H9 (cell line): Measurements from ENCODE around the gene FLRT2. TPM values are rescaled to one million over a fixed set of nuclear protein-coding genes. Genes with fewer than 3 reads are reported as not detected.

Experiments used
- DNase-seq: peaks from one replicate; pipeline ENCODE4 v3.0.0-alpha.2; 2017
- H2AFZ ChIP-seq: one replicate; pipeline ENCODE4 v1.6.1; 2013; ENCODE audit warnings: mild to moderate bottlenecking, low read length, control low read depth, moderate library complexity
- H2AK5ac ChIP-seq: 2 replicates; pipeline ENCODE4 v1.6.1; 2013; ENCODE audit warnings: low read length, control low read depth, mixed read lengths; ENCODE audit not compliant: insufficient read length
- H2BK120ac ChIP-seq: one replicate; pipeline ENCODE4 v1.6.1; 2013; ENCODE audit warnings: low read depth, mild to moderate bottlenecking, low read length, control low read depth, inconsistent platforms; ENCODE audit not compliant: poor library complexity, severe bottlenecking
- H2BK12ac ChIP-seq: 2 replicates; pipeline ENCODE4 v1.6.1; 2013; ENCODE audit warnings: low read length, control low read depth, mixed read lengths, low read depth; ENCODE audit not compliant: insufficient read length
- H2BK15ac ChIP-seq: 2 replicates; pipeline ENCODE4 v1.6.1; 2013; ENCODE audit warnings: low read depth, low read length, control low read depth
- H2BK20ac ChIP-seq: one replicate; pipeline ENCODE4 v1.6.1; 2013; ENCODE audit warnings: low read depth, mild to moderate bottlenecking, low read length, control low read depth, inconsistent platforms; ENCODE audit not compliant: poor library complexity, severe bottlenecking
- H2BK5ac ChIP-seq: 2 replicates; pipeline ENCODE4 v1.6.1; 2013; ENCODE audit warnings: low read length, control low read depth, mixed read lengths; ENCODE audit not compliant: insufficient read length
- H3K14ac ChIP-seq: 2 replicates; pipeline ENCODE4 v1.6.1; 2013; ENCODE audit warnings: low read length, control low read depth; ENCODE audit not compliant: insufficient read depth
- H3K18ac ChIP-seq: 2 replicates; pipeline ENCODE4 v1.6.1; 2013; ENCODE audit warnings: low read depth, mild to moderate bottlenecking, mixed read lengths, low read length, control low read depth; ENCODE audit not compliant: insufficient read length
- H3K23ac ChIP-seq: 2 replicates; pipeline ENCODE4 v1.6.1; 2013; ENCODE audit warnings: low read length, control low read depth, mixed read lengths, low read depth; ENCODE audit not compliant: insufficient read length
- H3K23me2 ChIP-seq: 2 replicates; pipeline ENCODE4 v1.6.1; 2013; ENCODE audit warnings: low read depth, mild to moderate bottlenecking, mixed read lengths, low read length, control low read depth; ENCODE audit not compliant: insufficient read length, poor library complexity, severe bottlenecking
- H3K27ac ChIP-seq: 2 replicates; pipeline ENCODE4 v1.5.1; 2013; ENCODE audit warnings: low read length, control low read depth, mixed read lengths, low read depth; ENCODE audit not compliant: insufficient read length
- H3K27me3 ChIP-seq: 2 replicates; pipeline ENCODE4 v1.6.1; 2013; ENCODE audit warnings: low read length, control low read depth, inconsistent platforms; ENCODE audit not compliant: insufficient read depth
- H3K4ac ChIP-seq: 2 replicates; pipeline ENCODE4 v1.6.1; 2013; ENCODE audit warnings: low read depth, mild to moderate bottlenecking, control low read depth, inconsistent platforms, low read length, moderate library complexity
- H3K4me1 ChIP-seq: 2 replicates; pipeline ENCODE4 v1.6.1; 2013; ENCODE audit warnings: low read length, control low read depth, inconsistent platforms; ENCODE audit not compliant: insufficient read depth
- H3K4me2 ChIP-seq: 2 replicates; pipeline ENCODE4 v1.6.1; 2013; ENCODE audit warnings: low read length, control low read depth, mixed read lengths; ENCODE audit not compliant: insufficient read length, insufficient read depth
- H3K56ac ChIP-seq: 2 replicates; pipeline ENCODE4 v1.6.1; 2013; ENCODE audit warnings: low read depth, mild to moderate bottlenecking, mixed read lengths, low read length, control low read depth; ENCODE audit not compliant: insufficient read length
- H3K79me1 ChIP-seq: 2 replicates; pipeline ENCODE4 v1.6.1; 2013; ENCODE audit warnings: low read depth, mild to moderate bottlenecking, moderate library complexity, low read length, control low read depth, inconsistent platforms; ENCODE audit not compliant: insufficient read depth, poor library complexity, severe bottlenecking
- H3K79me2 ChIP-seq: 2 replicates; pipeline ENCODE4 v1.6.1; 2013; ENCODE audit warnings: low read length, control low read depth, inconsistent platforms; ENCODE audit not compliant: insufficient read depth
- H3K9ac ChIP-seq: 2 replicates; pipeline ENCODE4 v1.6.1; 2013; ENCODE audit warnings: low read length, control low read depth, mixed read lengths; ENCODE audit not compliant: insufficient read length; ENCODE audit errors: extremely low read depth
- H3K9me3 ChIP-seq: one replicate; pipeline ENCODE4 v1.6.1; 2013; ENCODE audit warnings: low read depth, low read length, inconsistent platforms; ENCODE audit not compliant: control insufficient read depth
- H3T11ph ChIP-seq: one replicate; pipeline ENCODE4 v1.6.1; 2013; ENCODE audit warnings: mild to moderate bottlenecking, low read length, control low read depth, inconsistent platforms
- H4K20me1 ChIP-seq: one replicate; pipeline ENCODE4 v1.6.1; 2013; ENCODE audit not compliant: control insufficient read depth, insufficient read length, insufficient read depth
- H4K5ac ChIP-seq: 2 replicates; pipeline ENCODE4 v1.6.1; 2013; ENCODE audit warnings: low read depth, mild to moderate bottlenecking, mixed read lengths, low read length, control low read depth; ENCODE audit not compliant: insufficient read length
- H4K8ac ChIP-seq: replicated peaks from 2 replicates; pipeline ENCODE4 v1.6.1; 2013; ENCODE audit warnings: low read length, control low read depth, mixed read lengths, low read depth; ENCODE audit not compliant: insufficient read length
- H4K91ac ChIP-seq: 2 replicates; pipeline ENCODE4 v1.6.1; 2013; ENCODE audit warnings: low read depth, mild to moderate bottlenecking, moderate library complexity, mixed read lengths, low read length, control low read depth; ENCODE audit not compliant: insufficient read length
- H3K27ac Mint-ChIP-seq, 3 experiments: 2 replicates in 2 of 3; 3 replicates in 1 of 3; pipeline ENCODE4 v1.8.0; 2020 to 2021; ENCODE audit warnings: mixed read lengths in 3 of 3, mild to moderate bottlenecking in 1 of 3, moderate library complexity in 1 of 3
- H3K27me3 Mint-ChIP-seq: 2 replicates; pipeline ENCODE4 v1.8.0; 2021; ENCODE audit warnings: low read depth, mild to moderate bottlenecking, moderate library complexity, mixed read lengths
- H3K36me3 Mint-ChIP-seq, 3 experiments: 2 replicates in 2 of 3; 3 replicates in 1 of 3; pipeline ENCODE4 v1.8.0; 2020 to 2021; ENCODE audit warnings: low read depth in 3 of 3, mixed read lengths in 3 of 3; ENCODE audit not compliant: insufficient read depth in 1 of 3
- H3K4me1 Mint-ChIP-seq, 2 experiments: 2 replicates each; pipeline ENCODE4 v1.8.0; 2020; ENCODE audit warnings: mixed read lengths in 2 of 2
- H3K4me3 Mint-ChIP-seq, 2 experiments: 2 replicates in 1 of 2; 3 replicates in 1 of 2; pipeline ENCODE4 v1.8.0; 2020 to 2021; ENCODE audit warnings: mild to moderate bottlenecking in 2 of 2, mixed read lengths in 2 of 2, moderate library complexity in 1 of 2
- H3K9me3 Mint-ChIP-seq, 2 experiments: 2 replicates in 1 of 2; 3 replicates in 1 of 2; pipeline ENCODE4 v1.8.0; 2020; ENCODE audit warnings: mild to moderate bottlenecking in 2 of 2, mixed read lengths in 2 of 2, moderate library complexity in 1 of 2
- total RNA-seq: library from RNA; stranded (reverse); gene quantifications from 2 replicates; pipeline ENCODE4 v1.2.1, GENCODE V29; 2021
- TF ChIP-seq, protein P1 (sequence below): fragments of 200-600 bp; sonication (generic); conservative IDR thresholded peaks from 3 replicates; pipeline ENCODE4 v1.8.0; 2021; ENCODE audit warnings: antibody characterized with exemption, mild to moderate bottlenecking

Gene FLRT2
- total RNA-seq, 1 experiment from 2014 or later: 3.3 TPM

DNA sequence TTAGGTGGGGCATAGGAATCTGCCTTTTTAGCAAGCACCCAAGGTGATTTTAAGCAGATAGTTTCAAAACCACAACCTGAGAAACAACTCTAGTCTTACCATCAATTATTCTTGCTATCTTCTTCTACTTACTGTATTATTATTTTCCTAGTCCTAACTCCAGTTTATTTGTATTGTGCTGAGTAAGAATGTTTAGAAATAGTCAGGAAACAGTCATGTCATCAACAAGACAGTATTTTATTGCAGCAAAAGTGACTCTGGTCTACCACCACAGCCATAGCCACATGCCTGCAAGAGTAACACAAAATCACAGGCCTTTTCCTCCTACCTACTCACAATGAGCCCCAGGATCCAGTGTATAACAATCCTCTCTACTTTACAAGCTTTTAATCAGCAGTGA lies 46.3 kb upstream of the FLRT2 start:
- H3K4me3 Mint-ChIP-seq: no peak overlapping the region
- Histone ChIP-seq H4K20me1 (no peaks in the 10 kb centered on the region), H2BK15ac (no peak overlapping the region), H3T11ph (no peak overlapping the region), H3K27ac (no peak overlapping the region), H3K4ac (no peak overlapping the region), H2AK5ac (no peak overlapping the region), H3K4me2 (no peak overlapping the region), H3K14ac (no peak overlapping the region), H3K27me3 (no peaks in the 10 kb centered on the region), H2BK12ac (no peak overlapping the region), H2BK120ac (no peak overlapping the region), H2BK20ac (no peak overlapping the region), H3K79me1 (no peaks in the 10 kb centered on the region), H3K79me2 (no peaks in the 10 kb centered on the region), H4K8ac (no peak overlapping the region), H2AFZ (no peak overlapping the region), H3K18ac (no peak overlapping the region), H3K9me3 (no peaks in the 10 kb centered on the region), H4K5ac (no peak overlapping the region), H2BK5ac (no peak overlapping the region), H3K4me1 (no peaks in the 10 kb centered on the region), H3K56ac (no peak overlapping the region), H3K23me2 (no peaks in the 10 kb centered on the region), H3K23ac (no peak overlapping the region), H3K9ac (no peak overlapping the region), H4K91ac (no peak overlapping the region)
- H3K36me3 Mint-ChIP-seq: no peaks in the 10 kb centered on the region
- TF ChIP-seq, protein P1, sequence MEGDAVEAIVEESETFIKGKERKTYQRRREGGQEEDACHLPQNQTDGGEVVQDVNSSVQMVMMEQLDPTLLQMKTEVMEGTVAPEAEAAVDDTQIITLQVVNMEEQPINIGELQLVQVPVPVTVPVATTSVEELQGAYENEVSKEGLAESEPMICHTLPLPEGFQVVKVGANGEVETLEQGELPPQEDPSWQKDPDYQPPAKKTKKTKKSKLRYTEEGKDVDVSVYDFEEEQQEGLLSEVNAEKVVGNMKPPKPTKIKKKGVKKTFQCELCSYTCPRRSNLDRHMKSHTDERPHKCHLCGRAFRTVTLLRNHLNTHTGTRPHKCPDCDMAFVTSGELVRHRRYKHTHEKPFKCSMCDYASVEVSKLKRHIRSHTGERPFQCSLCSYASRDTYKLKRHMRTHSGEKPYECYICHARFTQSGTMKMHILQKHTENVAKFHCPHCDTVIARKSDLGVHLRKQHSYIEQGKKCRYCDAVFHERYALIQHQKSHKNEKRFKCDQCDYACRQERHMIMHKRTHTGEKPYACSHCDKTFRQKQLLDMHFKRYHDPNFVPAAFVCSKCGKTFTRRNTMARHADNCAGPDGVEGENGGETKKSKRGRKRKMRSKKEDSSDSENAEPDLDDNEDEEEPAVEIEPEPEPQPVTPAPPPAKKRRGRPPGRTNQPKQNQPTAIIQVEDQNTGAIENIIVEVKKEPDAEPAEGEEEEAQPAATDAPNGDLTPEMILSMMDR: no peak
- H3K4me1 Mint-ChIP-seq: no peaks in the 10 kb centered on the region
- no peak overlapping the region for H3K27ac Mint-ChIP-seq
- no peaks in the 10 kb centered on the region for H3K27me3 Mint-ChIP-seq
- H3K9me3 Mint-ChIP-seq: no peaks in the 10 kb centered on the region
- no peak for DNase-seq
